ENCODE results near the gene NHSL2.

Gene NHSL2

GRCh38 chrX:72081605-72082320, 171.1 kb downstream of the NHSL2 start:
- no peak for DNase-seq

- no peak for DNase-seq
These were observed 172.6 kb downstream of the NHSL2 start for GRCh38 chrX:72083291-72083690.

GRCh38 chrX:72084114-72084513, 173.5 kb downstream of the NHSL2 start:
- no peak for DNase-seq

- no peak for DNase-seq
These were observed 176.3 kb downstream of the NHSL2 start for GRCh38 chrX:72086995-72087394.

- DNase-seq = no peak
These were observed 178.1 kb downstream of the NHSL2 start for GRCh38 chrX:72088761-72089160.

- DNase-seq = no peak
These were observed 178.6 kb downstream of the NHSL2 start for GRCh38 chrX:72089254-72089653.

- peak; percentile 0 to 10 for DNase-seq
These were observed 184.2 kb downstream of the NHSL2 start for GRCh38 chrX:72094894-72095293.

- no peak for DNase-seq
These were observed 184.7 kb downstream of the NHSL2 start for GRCh38 chrX:72095370-72095769.

GRCh38 chrX:72097098-72097497, 186.5 kb downstream of the NHSL2 start:
- peak in 1 of 2 donors; percentile 21 for DNase-seq

GRCh38 chrX:72100051-72100755, 189.6 kb downstream of the NHSL2 start:
- no peak for DNase-seq

GRCh38 chrX:72100824-72101351, 190.2 kb downstream of the NHSL2 start:
- DNase-seq = peak; percentile 24 to 83

- DNase-seq = peak in 1 of 2 donors; percentile 33
These were observed 191.0 kb downstream of the NHSL2 start for GRCh38 chrX:72101597-72102037.

GRCh38 chrX:72102126-72102525, 191.5 kb downstream of the NHSL2 start:
- DNase-seq = no peak

- no peak for DNase-seq
These were observed 192.1 kb downstream of the NHSL2 start for GRCh38 chrX:72102760-72103159.

GRCh38 chrX:72105436-72105835, 194.8 kb downstream of the NHSL2 start:
- DNase-seq = no peak

- DNase-seq = peak; percentile 1 to 31
These were observed 196.7 kb downstream of the NHSL2 start for GRCh38 chrX:72107320-72107719.

GRCh38 chrX:72107841-72108595, 197.4 kb downstream of the NHSL2 start:
- DNase-seq = no peak

GRCh38 chrX:72108666-72109065, 198.0 kb downstream of the NHSL2 start:
- DNase-seq = no peak

GRCh38 chrX:72110051-72110875, 199.6 kb downstream of the NHSL2 start:
- DNase-seq = peak in 1 of 2 donors; percentile 6

GRCh38 chrX:72110876-72111708, 200.4 kb downstream of the NHSL2 start:
- DNase-seq = no peak

GRCh38 chrX:72113461-72113860, 202.8 kb downstream of the NHSL2 start:
- no peak for DNase-seq

Measured in bone marrow (tissue), 2 donors.